ENCODE results near the gene DNAJB6.

GRCh38 chr7:157423886-157424565 is 87.2 kb downstream of the DNAJB6 start:
- no peak for TF ChIP-seq CTCF (IDR thresholded peaks at IDR 0.05)
- no peak for TF ChIP-seq EP300 (IDR thresholded peaks at IDR 0.05)
- no peak for TF ChIP-seq POLR2A (IDR thresholded peaks at IDR 0.05)
- TF ChIP-seq POLR2AphosphoS5 (IDR thresholded peaks at IDR 0.05), result no peak

All from suprapubic skin (tissue), 4 donors.